HG03565 (cell line): Measurements from ENCODE around the gene TRAPPC1.

Experiments used
- ATAC-seq: cut with Tn5 transposase; IDR thresholded peaks from one replicate; pipeline ENCODE4 v1.9.1; 2021; ENCODE audit warnings: mild to moderate bottlenecking, moderate library complexity; ENCODE audit not compliant: unreplicated experiment

TRAPPC1 gene

GRCh38 chr17:7881276-7882054 lies 50.3 kb downstream of the TRAPPC1 start:
- no peak for ATAC-seq
